ENCODE measurements around the gene IL1RAPL2.

The IL1RAPL2 gene

GRCh38 chrX:105650577-105650976, 1084.6 kb downstream of the IL1RAPL2 start:
- TF ChIP-seq, protein P1, sequence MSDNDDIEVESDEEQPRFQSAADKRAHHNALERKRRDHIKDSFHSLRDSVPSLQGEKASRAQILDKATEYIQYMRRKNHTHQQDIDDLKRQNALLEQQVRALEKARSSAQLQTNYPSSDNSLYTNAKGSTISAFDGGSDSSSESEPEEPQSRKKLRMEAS (IDR thresholded peaks at IDR 0.05) = no peak
- no peak for TF ChIP-seq TAF1 (IDR thresholded peaks at IDR 0.05; ENCODE audit: low read depth)
- no peak for TF ChIP-seq YY1 (IDR thresholded peaks at IDR 0.05; ENCODE audit: low read depth)
- TF ChIP-seq NFIC (IDR thresholded peaks at IDR 0.05) = no peak
- no peak for TF ChIP-seq USF1 (IDR thresholded peaks at IDR 0.05)
- no peak for TF ChIP-seq CREB1 (IDR thresholded peaks at IDR 0.05; ENCODE audit: low read depth)
- no peak for TF ChIP-seq EGR1 (IDR thresholded peaks at IDR 0.05)
- no peak for TF ChIP-seq TEAD4 (IDR thresholded peaks at IDR 0.05)
- no peak for TF ChIP-seq CEBPB (IDR thresholded peaks at IDR 0.05)
- TF ChIP-seq RAD21 (IDR thresholded peaks at IDR 0.05; ENCODE audit: low read depth) = no peak
- TF ChIP-seq FOXM1 (IDR thresholded peaks at IDR 0.05; ENCODE audit: borderline replicate concordance, low read depth) = no peak
- TF ChIP-seq, protein P2, sequence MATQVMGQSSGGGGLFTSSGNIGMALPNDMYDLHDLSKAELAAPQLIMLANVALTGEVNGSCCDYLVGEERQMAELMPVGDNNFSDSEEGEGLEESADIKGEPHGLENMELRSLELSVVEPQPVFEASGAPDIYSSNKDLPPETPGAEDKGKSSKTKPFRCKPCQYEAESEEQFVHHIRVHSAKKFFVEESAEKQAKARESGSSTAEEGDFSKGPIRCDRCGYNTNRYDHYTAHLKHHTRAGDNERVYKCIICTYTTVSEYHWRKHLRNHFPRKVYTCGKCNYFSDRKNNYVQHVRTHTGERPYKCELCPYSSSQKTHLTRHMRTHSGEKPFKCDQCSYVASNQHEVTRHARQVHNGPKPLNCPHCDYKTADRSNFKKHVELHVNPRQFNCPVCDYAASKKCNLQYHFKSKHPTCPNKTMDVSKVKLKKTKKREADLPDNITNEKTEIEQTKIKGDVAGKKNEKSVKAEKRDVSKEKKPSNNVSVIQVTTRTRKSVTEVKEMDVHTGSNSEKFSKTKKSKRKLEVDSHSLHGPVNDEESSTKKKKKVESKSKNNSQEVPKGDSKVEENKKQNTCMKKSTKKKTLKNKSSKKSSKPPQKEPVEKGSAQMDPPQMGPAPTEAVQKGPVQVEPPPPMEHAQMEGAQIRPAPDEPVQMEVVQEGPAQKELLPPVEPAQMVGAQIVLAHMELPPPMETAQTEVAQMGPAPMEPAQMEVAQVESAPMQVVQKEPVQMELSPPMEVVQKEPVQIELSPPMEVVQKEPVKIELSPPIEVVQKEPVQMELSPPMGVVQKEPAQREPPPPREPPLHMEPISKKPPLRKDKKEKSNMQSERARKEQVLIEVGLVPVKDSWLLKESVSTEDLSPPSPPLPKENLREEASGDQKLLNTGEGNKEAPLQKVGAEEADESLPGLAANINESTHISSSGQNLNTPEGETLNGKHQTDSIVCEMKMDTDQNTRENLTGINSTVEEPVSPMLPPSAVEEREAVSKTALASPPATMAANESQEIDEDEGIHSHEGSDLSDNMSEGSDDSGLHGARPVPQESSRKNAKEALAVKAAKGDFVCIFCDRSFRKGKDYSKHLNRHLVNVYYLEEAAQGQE (IDR thresholded peaks at IDR 0.05; ENCODE audit: low read depth) = no peak

- no peak for TF ChIP-seq TCF12 (IDR thresholded peaks at IDR 0.05; ENCODE audit: low read depth)
- TF ChIP-seq EGR1 (IDR thresholded peaks at IDR 0.05) = no peak
- TF ChIP-seq, protein P2 (IDR thresholded peaks at IDR 0.05; ENCODE audit: low read depth) = no peak
- TF ChIP-seq EP300 (IDR thresholded peaks at IDR 0.05; ENCODE audit: borderline replicate concordance) = no peak
- TF ChIP-seq YY1 (IDR thresholded peaks at IDR 0.05; ENCODE audit: low read depth) = no peak
- TF ChIP-seq CREB1 (IDR thresholded peaks at IDR 0.05; ENCODE audit: low read depth) = no peak
- TF ChIP-seq NFIC (IDR thresholded peaks at IDR 0.05) = no peak
- TF ChIP-seq ZBTB7A (IDR thresholded peaks at IDR 0.05; ENCODE audit: low read depth) = no peak
- TF ChIP-seq USF1 (IDR thresholded peaks at IDR 0.05) = no peak
- no peak for TF ChIP-seq FOXM1 (IDR thresholded peaks at IDR 0.05; ENCODE audit: borderline replicate concordance, low read depth)
- TF ChIP-seq TEAD4 (IDR thresholded peaks at IDR 0.05) = no peak
- no peak for TF ChIP-seq TAF1 (IDR thresholded peaks at IDR 0.05; ENCODE audit: low read depth)
- TF ChIP-seq, protein P1 (IDR thresholded peaks at IDR 0.05) = no peak
- TF ChIP-seq RAD21 (IDR thresholded peaks at IDR 0.05; ENCODE audit: low read depth) = no peak
- TF ChIP-seq CEBPB (IDR thresholded peaks at IDR 0.05) = no peak
Observed at GRCh38 chrX:105650986-105651385, 1085.0 kb downstream of the IL1RAPL2 start.

- no peak for TF ChIP-seq CEBPB (IDR thresholded peaks at IDR 0.05)
- no peak for TF ChIP-seq TEAD4 (IDR thresholded peaks at IDR 0.05)
- no peak for TF ChIP-seq CREB1 (IDR thresholded peaks at IDR 0.05; ENCODE audit: low read depth)
- TF ChIP-seq TCF12 (IDR thresholded peaks at IDR 0.05; ENCODE audit: low read depth) = no peak
- no peak for TF ChIP-seq EGR1 (IDR thresholded peaks at IDR 0.05)
- TF ChIP-seq, protein P1 (IDR thresholded peaks at IDR 0.05) = no peak
Observed at GRCh38 chrX:105653891-105654290, 1087.9 kb downstream of the IL1RAPL2 start.

DNA sequence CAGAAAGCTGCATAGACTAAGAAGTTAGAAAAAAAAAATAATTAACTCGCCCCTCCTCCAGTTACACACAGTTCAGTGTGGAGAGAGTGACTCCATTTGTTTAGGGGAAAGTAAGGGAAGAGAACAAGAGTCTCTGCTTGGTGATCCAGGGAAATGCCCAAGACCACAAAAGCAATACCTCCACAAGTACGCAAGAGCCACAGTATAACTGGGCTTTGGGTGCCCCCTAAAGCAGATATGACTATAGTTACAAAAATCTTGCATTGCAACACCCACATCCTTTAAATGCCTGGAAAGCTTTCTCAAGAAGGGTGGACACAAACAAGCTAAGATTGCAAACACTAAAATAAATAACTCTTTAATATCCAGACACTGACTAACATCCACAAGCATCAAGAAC, 1092.1 kb downstream of the IL1RAPL2 start:
- TF ChIP-seq CEBPB (IDR thresholded peaks at IDR 0.05) (no peak), EP300 (IDR thresholded peaks at IDR 0.05; ENCODE audit: borderline replicate concordance) (no peak), YY1 (IDR thresholded peaks at IDR 0.05; ENCODE audit: low read depth) (no peak), EGR1 (IDR thresholded peaks at IDR 0.05) (no peak), TCF12 (IDR thresholded peaks at IDR 0.05; ENCODE audit: low read depth) (no peak), FOXM1 (IDR thresholded peaks at IDR 0.05; ENCODE audit: borderline replicate concordance, low read depth) (no peak), TAF1 (IDR thresholded peaks at IDR 0.05; ENCODE audit: low read depth) (no peak), RAD21 (IDR thresholded peaks at IDR 0.05; ENCODE audit: low read depth) (no peak), NFIC (IDR thresholded peaks at IDR 0.05) (no peak), TEAD4 (IDR thresholded peaks at IDR 0.05) (no peak), CREB1 (IDR thresholded peaks at IDR 0.05; ENCODE audit: low read depth) (no peak)
- TF ChIP-seq, protein P2 (IDR thresholded peaks at IDR 0.05; ENCODE audit: low read depth) = no peak
- TF ChIP-seq, protein P1 (IDR thresholded peaks at IDR 0.05) = no peak
